GM23248 (cell line): ENCODE measurements around the gene FOXL3. TPM values are rescaled to one million over a fixed set of nuclear protein-coding genes. Genes with fewer than 3 reads are reported as not detected.

ENCODE experiments used
- DNase-seq: peaks from one replicate; pipeline ENCODE4 v3.0.0-alpha.2; 2015
- H2AFZ ChIP-seq: fragments of 200-600 bp; sonication (generic); 2 replicates; pipeline ENCODE4 v1.6.1; 2016; ENCODE audit warnings: antibody characterized with exemption
- H3F3A ChIP-seq: fragments of 200-600 bp; sonication (generic); 2 replicates; pipeline ENCODE4 v1.6.1; 2016; ENCODE audit warnings: mild to moderate bottlenecking, antibody characterized with exemption, mixed run types; ENCODE audit not compliant: insufficient read depth
- H3K27ac ChIP-seq: fragments of 200-600 bp; sonication (generic); 2 replicates; pipeline ENCODE4 v1.5.1; 2016; ENCODE audit warnings: mild to moderate bottlenecking
- H3K27me3 ChIP-seq: fragments of 200-600 bp; sonication (generic); replicated peaks from 2 replicates; pipeline ENCODE4 v1.6.1; 2016; ENCODE audit warnings: mild to moderate bottlenecking; ENCODE audit not compliant: insufficient read depth
- H3K36me3 ChIP-seq: fragments of 200-600 bp; sonication (generic); 2 replicates; pipeline ENCODE4 v1.6.1; 2016; ENCODE audit warnings: low read depth, mild to moderate bottlenecking
- H3K4me1 ChIP-seq: fragments of 200-600 bp; sonication (generic); 2 replicates; pipeline ENCODE4 v1.6.1; 2016; ENCODE audit warnings: mild to moderate bottlenecking; ENCODE audit not compliant: insufficient read depth
- H3K4me2 ChIP-seq: fragments of 200-600 bp; sonication (generic); one replicate; pipeline ENCODE4 v1.6.1; 2016; ENCODE audit warnings: mild to moderate bottlenecking; ENCODE audit not compliant: unreplicated experiment
- H3K4me3 ChIP-seq: fragments of 200-600 bp; sonication (generic); 2 replicates; pipeline ENCODE4 v1.5.1; 2016; ENCODE audit warnings: mild to moderate bottlenecking
- H3K79me2 ChIP-seq: fragments of 200-600 bp; sonication (generic); 2 replicates; pipeline ENCODE4 v1.6.1; 2016; ENCODE audit warnings: mild to moderate bottlenecking; ENCODE audit not compliant: insufficient read depth
- H3K9ac ChIP-seq: fragments of 200-600 bp; sonication (generic); 2 replicates; pipeline ENCODE4 v1.6.1; 2016; ENCODE audit warnings: mild to moderate bottlenecking
- H3K9me2 ChIP-seq: fragments of 200-600 bp; sonication (generic); 2 replicates; pipeline ENCODE4 v1.6.1; 2016; ENCODE audit warnings: mixed run types, mild to moderate bottlenecking, moderate library complexity; ENCODE audit not compliant: insufficient read depth
- H3K9me3 ChIP-seq: fragments of 200-600 bp; sonication (generic); one replicate; pipeline ENCODE4 v1.6.1; 2017; ENCODE audit warnings: low read depth
- H4K20me1 ChIP-seq: fragments of 200-600 bp; sonication (generic); 2 replicates; pipeline ENCODE4 v1.6.0; 2016; ENCODE audit not compliant: insufficient read depth
- EZH2 ChIP-seq: fragments of 200-600 bp; sonication (generic); IDR thresholded peaks from 2 replicates; pipeline ENCODE4 v1.6.1; 2018; ENCODE audit warnings: antibody characterized with exemption, mild to moderate bottlenecking; ENCODE audit not compliant: insufficient read depth, poor library complexity, severe bottlenecking
- EZH2phosphoT487 ChIP-seq: fragments of 200-600 bp; sonication (generic); IDR thresholded peaks from 2 replicates; pipeline ENCODE4 v1.6.1; 2018; ENCODE audit warnings: antibody characterized with exemption, moderate library complexity, mild to moderate bottlenecking, low read depth; ENCODE audit not compliant: insufficient read depth
- WGBS, 2 experiments: methylation state at CpG; one replicate each; pipeline ENCODE4 v1.1.6; 2015 to 2017; ENCODE audit warnings: low lambda C conversion rate in 2 of 2, low coverage in 1 of 2; ENCODE audit errors: missing lambda C conversion rate in 2 of 2; 5-methylcytosine and 5-hydroxymethylcytosine counted together
- in situ Hi-C: fragments of 300-500 bp; cut with MboI; formaldehyde crosslinking; loops from 2 replicates; pipeline ENCODE4 v1.15.0; 2020
- polyA plus RNA-seq: library from polyadenylated mRNA; unstranded; fragments of >200 nt; fragmentation: Nextera tagmentation; extraction: Ambion mirVana; gene quantifications from 2 replicates; pipeline ENCODE4 v1.2.1, GENCODE V29; 2016
- total RNA-seq: library from RNA; depleted of rRNA; stranded (reverse); fragments of >200 nt; shearing (Covaris generic); gene quantifications from 2 replicates; pipeline ENCODE4 v1.2.3, GENCODE V29; 2014

The FOXL3 gene
- total and polyA plus RNA-seq, 2 experiments from 2014 or later, result not detected

GRCh38 chr7:269721-270120 is 20.2 kb upstream of the FOXL3 start:
- Histone ChIP-seq H3K4me1 (no peaks in the 10 kb centered on the region), H3K4me3 (no peak overlapping the region), H3K36me3 (no peaks in the 10 kb centered on the region), H4K20me1 (no peaks in the 10 kb centered on the region), H3K79me2 (no peaks in the 10 kb centered on the region), H3K4me2 (no peak overlapping the region), H3K9me3 (no peaks in the 10 kb centered on the region), H3K9me2 (no peaks in the 10 kb centered on the region), H3K9ac (no peak overlapping the region), H3K27ac (no peak overlapping the region), H2AFZ (no peak overlapping the region), H3F3A (0 out of 2 replicates have a peak, but pooled peaks cover 7% of the 10 kb centered on the region), H3K27me3 (no peaks in the 10 kb centered on the region)
- WGBS, 2 experiments, result 69 to 73% methylated on average over 11 of the region's 11 CpGs
- no peak for DNase-seq
- TF ChIP-seq EZH2 (no peak), EZH2phosphoT487 (no peak)
- in situ Hi-C loops, result no loop called here

GRCh38 chr7:270351-270983 is 19.5 kb upstream of the FOXL3 start:
- Histone ChIP-seq H3K4me1 (no peaks in the 10 kb centered on the region), H4K20me1 (no peaks in the 10 kb centered on the region), H3K79me2 (no peaks in the 10 kb centered on the region), H3K9ac (no peak overlapping the region), H3K9me2 (no peaks in the 10 kb centered on the region), H3K4me2 (no peak overlapping the region), H3F3A (no peaks in the 10 kb centered on the region), H2AFZ (no peak overlapping the region), H3K9me3 (no peaks in the 10 kb centered on the region), H3K36me3 (no peaks in the 10 kb centered on the region), H3K27ac (no peak overlapping the region), H3K4me3 (no peak overlapping the region), H3K27me3 (0 out of 2 replicates have a peak, but pooled peaks cover 4% of the 10 kb centered on the region)
- no peak for TF ChIP-seq EZH2
- TF ChIP-seq EZH2phosphoT487, result no peak
- no peak for DNase-seq
- in situ Hi-C loops, result no loop called here
- WGBS, 2 experiments, result 53 to 55% methylated on average over 11 of the region's 11 CpGs

GRCh38 chr7:271266-272107 is 18.5 kb upstream of the FOXL3 start:
- 40 to 53% methylated on average over 10 to 14 of the region's 14 CpGs for WGBS, 2 experiments
- in situ Hi-C loops, result no loop called here
- Histone ChIP-seq H4K20me1 (no peaks in the 10 kb centered on the region), H2AFZ (no peak overlapping the region), H3K9ac (no peak overlapping the region), H3K27ac (no peak overlapping the region), H3K4me2 (no peak overlapping the region), H3K36me3 (no peaks in the 10 kb centered on the region), H3K79me2 (no peaks in the 10 kb centered on the region), H3F3A (no peaks in the 10 kb centered on the region), H3K27me3 (0 out of 2 replicates have a peak, but pooled peaks cover 6% of the 10 kb centered on the region), H3K4me3 (no peak overlapping the region), H3K9me3 (no peaks in the 10 kb centered on the region), H3K4me1 (no peaks in the 10 kb centered on the region), H3K9me2 (no peaks in the 10 kb centered on the region)
- TF ChIP-seq EZH2 (no peak), EZH2phosphoT487 (no peak)
- no peak for DNase-seq

- Histone ChIP-seq H3K4me2 (no peak overlapping the region), H2AFZ (no peak overlapping the region), H3K9me2 (no peaks in the 10 kb centered on the region), H3K36me3 (no peaks in the 10 kb centered on the region), H3K79me2 (no peaks in the 10 kb centered on the region), H3K9ac (no peak overlapping the region), H3K4me1 (no peaks in the 10 kb centered on the region), H3K27ac (no peak overlapping the region), H4K20me1 (no peaks in the 10 kb centered on the region), H3K27me3 (0 out of 2 replicates have a peak, but pooled peaks cover 6% of the 10 kb centered on the region), H3K4me3 (no peak overlapping the region), H3K9me3 (no peaks in the 10 kb centered on the region), H3F3A (no peaks in the 10 kb centered on the region)
- no peak for DNase-seq
- 59 to 87% methylated on average over 9 to 18 of the region's 18 CpGs for WGBS, 2 experiments
- in situ Hi-C loops, result no loop called here
- TF ChIP-seq EZH2phosphoT487 (no peak), EZH2 (no peak)
Measured at GRCh38 chr7:272108-272615, 17.8 kb upstream of the FOXL3 start.
